ENCODE data around the gene GSG1L.

Gene GSG1L

DNA sequence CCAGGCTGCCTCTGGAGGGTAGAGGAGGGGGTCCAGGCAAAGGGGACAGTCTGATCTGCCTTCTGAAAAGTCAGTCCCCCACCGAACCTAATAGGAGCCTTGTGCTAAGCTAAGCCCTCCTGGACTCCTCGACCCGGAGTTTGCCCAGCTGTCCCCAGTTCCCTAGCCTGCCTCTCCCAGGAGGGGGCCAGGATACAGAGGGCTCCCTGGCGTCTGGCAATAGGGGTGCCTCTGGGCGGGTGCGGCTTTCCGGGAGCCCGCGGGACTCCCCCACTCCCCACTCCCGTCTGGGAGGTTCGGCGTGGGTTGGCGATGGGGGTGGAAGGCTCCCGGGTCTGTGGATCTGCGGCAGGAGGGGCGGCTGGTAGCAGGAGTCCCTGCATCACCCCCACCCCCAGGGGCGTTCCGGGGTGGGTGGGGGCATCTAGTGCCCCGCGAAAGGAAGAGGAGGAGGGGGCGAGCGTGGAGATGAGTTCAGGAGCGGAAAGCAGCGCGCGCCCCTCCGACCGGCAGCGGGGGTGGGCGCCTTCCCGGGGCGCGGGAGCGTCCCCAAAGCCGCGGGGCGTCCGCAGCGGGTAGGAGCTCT lies 1.2 kb downstream of the GSG1L start:
- no peak for DNase-seq

DNA sequence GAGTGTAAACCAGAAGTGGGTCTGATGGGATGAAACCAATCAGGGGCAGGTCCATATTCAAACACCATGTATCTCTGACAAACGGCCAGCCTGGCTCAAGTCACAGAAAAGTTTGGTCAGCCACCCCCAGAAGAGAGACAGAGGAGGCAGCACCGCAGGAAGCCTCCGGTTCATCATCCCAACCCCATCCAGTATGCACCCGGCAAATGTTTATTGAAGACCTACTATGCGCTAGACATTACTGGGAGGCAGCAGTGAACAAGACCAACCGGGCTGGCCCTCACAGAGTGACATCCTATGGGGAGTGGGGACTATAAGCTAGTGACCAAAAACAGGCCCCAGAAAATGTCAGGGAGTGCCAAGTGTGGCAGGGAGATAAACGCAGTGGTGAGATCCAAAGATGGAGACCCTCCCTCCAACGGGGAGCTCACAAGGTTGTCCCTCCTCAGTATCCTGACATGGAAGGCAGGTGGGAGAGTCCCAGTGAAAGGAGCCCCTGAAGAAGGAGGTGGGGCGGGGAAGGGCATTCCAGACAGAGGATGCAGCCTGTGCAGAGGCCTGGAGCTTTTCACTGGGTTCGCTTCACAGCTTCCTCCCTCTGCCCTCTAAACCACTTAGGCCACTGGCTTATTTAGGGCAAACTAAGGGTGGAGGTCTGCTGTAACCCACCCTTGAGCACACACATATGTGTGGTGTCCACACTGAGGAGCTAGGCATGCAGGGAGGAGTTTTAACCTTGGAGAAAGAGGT lies 2.0 kb downstream of the GSG1L start:
- no peak for DNase-seq

DNA sequence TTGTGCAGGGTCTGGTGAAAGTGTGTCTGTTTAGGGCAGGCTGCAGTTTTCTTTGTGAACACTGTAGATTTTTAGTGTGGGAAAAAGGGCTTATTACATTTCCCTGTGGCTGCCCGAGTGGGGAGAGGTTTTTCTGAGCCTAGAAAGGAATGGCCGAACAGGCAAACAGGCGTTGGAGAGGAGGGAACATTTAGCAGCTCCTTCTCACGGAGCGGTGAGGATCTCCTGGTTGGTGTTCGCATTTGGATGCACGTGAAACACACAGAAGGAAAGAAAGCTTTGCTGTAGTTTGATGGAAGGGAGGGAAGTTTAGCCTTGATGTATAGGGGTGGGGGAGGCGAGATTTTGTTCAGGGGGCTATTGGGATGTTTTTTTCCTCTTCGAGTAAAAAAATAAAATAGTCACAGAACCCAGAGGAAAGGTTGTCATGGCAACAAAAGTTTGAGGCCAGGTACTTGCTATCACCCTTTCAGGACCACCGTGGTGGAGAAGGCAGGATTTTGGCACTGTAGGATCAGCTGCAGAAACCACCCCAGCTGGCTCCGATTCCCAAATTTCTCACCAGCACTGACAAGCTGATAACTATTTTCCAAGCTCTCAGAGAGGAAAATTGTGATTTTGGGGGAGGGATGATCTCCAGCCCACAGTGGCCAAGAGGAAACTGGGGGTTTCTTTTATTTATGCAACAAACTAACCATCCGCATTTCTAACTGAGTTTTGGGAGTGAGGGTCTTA lies 3.5 kb downstream of the GSG1L start:
- DNase-seq: no peak

DNA sequence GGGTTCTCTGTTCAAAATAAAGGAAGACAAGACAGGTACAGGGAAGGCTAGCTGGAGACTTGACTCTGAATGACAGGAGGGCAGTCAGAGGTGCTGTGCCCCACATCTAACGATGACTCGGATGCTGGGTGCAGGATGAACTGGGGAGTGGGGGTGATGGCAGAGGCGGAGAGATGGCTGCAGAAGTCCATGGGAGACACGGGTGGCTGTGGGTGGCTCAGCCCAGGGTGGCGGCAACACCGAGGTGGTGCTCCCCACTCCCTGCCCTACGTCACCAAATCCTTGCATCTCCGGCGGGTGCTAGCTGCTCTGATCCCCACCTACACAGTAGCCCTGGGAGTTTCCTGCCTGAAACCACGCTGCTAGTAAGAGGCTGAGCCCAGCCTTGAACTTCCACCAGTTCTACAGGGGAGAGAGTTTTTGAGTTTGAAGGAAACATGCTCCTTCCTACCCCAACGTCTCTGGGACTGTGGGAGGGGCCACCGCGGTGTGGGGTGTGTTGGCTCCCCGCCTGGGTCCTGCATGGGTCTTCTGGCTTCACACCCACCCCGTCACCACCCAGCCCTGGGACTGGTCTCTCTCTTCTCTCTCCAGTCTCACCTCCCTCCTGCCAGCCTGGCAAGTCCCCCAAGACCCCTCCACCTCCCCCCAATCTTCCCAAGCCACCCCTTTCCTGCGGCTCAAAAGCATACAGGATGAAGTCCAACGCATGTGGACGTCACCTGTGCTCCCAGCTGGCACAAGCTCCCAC lies 4.5 kb downstream of the GSG1L start:
- DNase-seq: no peak

GRCh38 chr16:28057949-28058348 lies 5.6 kb downstream of the GSG1L start:
- DNase-seq: no peak

DNA sequence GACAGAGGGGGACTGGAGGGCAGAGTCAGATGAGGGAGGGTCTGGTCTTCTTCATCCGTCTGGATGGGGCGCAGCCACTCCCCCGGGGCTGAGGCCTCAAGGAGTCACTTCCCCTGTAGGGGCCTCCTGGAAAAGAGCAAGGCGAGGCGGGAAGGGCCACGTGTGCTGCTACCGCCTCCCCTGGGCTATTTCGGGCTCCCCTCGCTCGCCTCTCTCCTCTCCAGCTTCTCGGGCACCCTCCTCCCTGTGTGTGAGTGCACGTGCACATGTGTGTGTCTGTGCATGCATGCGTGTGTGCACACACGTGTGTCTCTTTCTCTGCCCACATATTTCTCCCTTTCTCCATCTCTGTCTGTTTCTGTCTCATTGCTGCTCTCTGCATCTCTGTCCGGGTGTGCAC lies 10.1 kb downstream of the GSG1L start:
- DNase-seq: no peak

DNA sequence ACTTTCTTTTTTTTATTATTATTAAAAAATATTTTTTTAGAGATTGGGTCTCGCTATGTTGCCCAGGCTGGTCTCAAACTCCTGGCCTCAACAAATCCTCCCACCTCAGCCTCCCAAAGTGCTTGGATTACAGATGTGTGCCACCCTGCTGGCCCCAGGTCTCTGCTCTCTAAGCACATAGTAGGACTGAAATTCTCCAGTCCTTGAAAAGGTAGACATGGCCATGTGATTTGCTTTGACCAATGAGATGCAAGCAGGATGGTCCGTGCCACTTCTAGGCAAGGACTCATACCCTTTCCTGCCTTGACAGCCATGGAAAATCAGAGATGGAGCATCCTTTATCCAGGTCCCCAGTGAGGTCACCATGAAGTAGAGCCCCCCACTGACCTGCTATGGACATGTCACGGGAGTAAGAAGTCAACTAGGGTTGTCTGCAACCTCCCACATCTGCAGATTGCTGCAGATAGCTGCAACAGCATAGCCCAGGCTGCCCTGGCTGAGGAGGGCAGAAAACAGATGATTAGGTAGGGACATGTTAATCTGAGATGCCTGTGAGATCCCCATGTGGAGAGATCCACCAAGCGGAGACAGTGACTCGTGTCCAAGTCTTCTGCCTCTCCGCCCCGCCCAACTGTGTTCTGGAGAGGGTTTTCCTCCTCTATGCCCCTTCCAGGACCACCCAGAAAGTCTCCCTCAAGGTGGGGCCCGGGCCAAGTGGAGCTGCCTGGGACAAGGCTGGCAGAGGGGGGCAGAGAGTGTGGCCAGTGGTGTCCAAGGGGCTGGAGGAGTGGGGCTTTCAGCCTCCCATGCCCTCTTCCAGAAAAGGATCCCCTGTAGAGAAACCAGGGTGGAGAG lies 11.0 kb downstream of the GSG1L start:
- DNase-seq: no peak

- no peak for DNase-seq
These were observed 12.0 kb downstream of the GSG1L start for GRCh38 chr16:28051486-28051885.

GRCh38 chr16:28042811-28043210 lies 20.7 kb downstream of the GSG1L start:
- DNase-seq: no peak

- DNase-seq: no peak
These were observed 21.9 kb downstream of the GSG1L start for GRCh38 chr16:28041615-28042014.

DNA sequence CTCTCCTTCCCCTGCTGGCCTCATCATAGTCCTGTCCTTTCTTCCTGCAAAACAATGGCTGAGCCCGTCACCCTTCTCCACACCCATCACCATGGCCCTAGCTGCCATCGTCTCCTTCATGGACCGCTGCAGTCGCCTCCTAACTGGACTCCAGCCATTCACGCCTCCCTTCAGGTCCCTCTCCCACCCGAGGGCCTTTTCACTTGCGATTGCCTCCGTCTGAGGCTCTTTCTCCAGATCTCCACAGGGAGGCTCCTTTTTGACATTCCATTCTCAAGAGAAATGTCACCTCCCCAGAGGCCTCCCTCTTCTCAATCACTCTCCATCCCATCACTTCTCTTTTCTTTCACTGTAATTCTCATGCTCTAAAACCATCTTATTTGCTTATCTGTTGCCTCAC lies 23.5 kb downstream of the GSG1L start:
- DNase-seq: no peak

GRCh38 chr16:28039493-28039892 lies 24.0 kb downstream of the GSG1L start:
- DNase-seq: no peak

DNA sequence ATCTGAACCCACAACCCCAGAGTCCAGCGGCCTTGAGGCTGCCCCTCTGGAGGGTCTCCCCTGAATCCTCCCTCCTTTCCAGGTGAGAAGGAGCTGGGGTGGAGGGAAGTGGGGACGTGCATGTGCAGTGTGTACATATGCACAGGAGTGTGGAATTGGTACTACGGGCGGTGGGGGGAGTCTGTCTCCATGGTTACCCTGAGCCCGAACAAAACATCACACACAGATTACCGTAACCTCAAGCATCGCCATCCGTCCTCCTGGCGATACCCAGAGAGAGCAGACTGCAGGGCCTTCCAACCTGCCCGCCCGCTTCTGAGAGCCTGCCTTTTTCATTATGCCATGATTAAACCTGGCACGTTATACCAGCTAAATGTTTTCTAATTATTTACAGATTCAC lies 25.1 kb downstream of the GSG1L start:
- DNase-seq: no peak

- DNase-seq: no peak
These were observed 27.6 kb downstream of the GSG1L start for GRCh38 chr16:28035866-28036393.

DNA sequence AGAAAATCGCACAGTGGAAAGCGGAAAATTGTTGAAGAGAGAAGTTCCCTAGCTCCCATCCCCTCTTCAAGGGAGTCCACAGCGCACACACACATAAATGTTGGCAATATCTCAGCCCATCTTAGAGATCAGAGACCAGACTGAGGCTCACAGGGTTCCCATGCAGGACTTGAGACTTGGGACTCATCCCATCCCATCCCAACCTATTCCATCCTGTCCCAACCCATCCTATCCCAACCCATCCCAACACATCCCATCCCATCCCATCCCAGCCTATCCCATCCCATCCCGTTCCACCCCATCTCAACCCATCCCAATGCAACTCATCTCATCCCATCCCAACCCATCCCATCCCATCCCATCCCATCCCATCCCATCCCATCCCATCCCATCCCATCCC lies 29.6 kb downstream of the GSG1L start:
- DNase-seq: no peak

GRCh38 chr16:28029387-28030002 lies 34.0 kb downstream of the GSG1L start:
- DNase-seq: no peak

- DNase-seq: no peak
These were observed 36.5 kb downstream of the GSG1L start for GRCh38 chr16:28027055-28027454.

- no peak for DNase-seq
These were observed 37.9 kb downstream of the GSG1L start for GRCh38 chr16:28025631-28026030.

GRCh38 chr16:28019218-28019617 lies 44.3 kb downstream of the GSG1L start:
- no peak for DNase-seq

DNA sequence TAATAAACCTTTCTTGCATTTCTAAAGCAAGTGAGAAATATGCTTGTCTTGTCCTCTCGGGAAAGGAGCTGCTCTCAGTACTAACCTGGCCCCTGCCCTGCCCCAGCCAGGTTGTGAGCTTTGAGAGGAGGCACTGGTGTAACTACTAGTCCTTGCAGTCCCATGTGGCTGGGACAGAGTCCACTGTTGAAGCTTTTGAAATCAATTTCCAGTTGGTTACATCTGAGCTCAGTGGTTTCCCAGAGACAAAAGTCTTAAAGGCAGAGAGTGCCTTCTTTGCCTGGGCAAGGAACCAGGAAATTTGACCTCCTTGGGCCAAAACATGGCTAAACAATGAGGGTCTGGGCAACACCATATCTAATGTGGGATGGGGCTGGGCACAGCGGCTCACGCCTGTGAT lies 48.7 kb downstream of the GSG1L start:
- DNase-seq: no peak

- no peak for DNase-seq
These were observed 49.6 kb downstream of the GSG1L start for GRCh38 chr16:28013878-28014277.

GRCh38 chr16:28013392-28013791 lies 50.1 kb downstream of the GSG1L start:
- DNase-seq: no peak

All from stimulated activated CD4-positive, alpha-beta T cell treated with anti-CD3 and anti-CD28 coated beads, Interleukin-4, amount 100 ng/mL, for 24 hours (primary cell).